ENCODE results near the gene TOLLIP.

The TOLLIP gene

DNA sequence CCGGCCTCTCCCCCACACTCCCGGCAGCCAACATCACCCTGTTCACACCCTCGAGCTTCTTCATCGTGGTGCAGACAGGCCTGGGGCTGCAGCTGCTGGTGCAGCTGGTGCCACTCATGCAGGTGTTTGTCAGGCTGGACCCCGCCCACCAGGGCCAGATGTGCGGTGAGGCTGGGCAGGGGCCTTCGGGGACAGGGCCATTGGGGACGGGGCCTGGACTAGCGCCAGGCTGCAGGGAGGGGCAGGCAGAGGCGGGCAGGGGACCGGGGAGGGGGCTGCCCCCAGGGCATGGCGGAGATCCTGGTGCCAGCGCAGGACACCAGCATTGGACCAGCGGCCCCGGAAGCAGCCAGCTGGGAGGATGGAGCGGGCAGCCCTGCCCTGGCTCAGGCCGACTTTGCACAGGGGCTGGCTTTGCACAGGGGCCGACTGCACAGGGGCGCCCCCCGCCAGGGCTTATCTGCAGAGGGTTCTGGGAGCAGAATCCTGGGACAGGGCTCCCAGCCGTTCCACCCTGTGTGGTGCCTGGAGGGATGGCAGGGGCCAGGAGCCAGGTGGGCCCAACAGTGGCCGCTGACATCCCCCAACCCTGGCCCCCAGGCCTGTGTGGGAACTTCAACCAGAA lies 77.9 kb downstream of the TOLLIP start:
- no peak for DNase-seq (ENCODE audit: low read depth)

GRCh38 chr11:1230456-1231395 lies 78.7 kb downstream of the TOLLIP start:
- no peak for DNase-seq (ENCODE audit: low read depth)

DNA sequence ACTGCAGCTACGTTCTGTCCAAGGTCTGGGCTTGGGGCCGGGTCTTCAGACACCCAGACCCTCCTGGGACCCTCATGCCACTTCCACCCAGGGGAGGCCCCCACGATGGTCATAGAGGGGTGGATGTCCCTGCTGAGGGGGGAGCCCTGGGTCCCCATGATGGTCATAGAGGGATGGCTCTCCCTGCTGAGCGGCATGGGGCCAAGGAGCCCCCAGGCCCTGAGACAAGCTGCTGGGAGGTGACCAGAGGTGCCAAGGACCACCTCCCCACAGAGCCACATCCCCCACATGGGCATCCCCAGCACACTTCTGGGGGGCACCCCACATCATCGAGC lies 79.3 kb downstream of the TOLLIP start:
- DNase-seq (ENCODE audit: low read depth): no peak

DNA sequence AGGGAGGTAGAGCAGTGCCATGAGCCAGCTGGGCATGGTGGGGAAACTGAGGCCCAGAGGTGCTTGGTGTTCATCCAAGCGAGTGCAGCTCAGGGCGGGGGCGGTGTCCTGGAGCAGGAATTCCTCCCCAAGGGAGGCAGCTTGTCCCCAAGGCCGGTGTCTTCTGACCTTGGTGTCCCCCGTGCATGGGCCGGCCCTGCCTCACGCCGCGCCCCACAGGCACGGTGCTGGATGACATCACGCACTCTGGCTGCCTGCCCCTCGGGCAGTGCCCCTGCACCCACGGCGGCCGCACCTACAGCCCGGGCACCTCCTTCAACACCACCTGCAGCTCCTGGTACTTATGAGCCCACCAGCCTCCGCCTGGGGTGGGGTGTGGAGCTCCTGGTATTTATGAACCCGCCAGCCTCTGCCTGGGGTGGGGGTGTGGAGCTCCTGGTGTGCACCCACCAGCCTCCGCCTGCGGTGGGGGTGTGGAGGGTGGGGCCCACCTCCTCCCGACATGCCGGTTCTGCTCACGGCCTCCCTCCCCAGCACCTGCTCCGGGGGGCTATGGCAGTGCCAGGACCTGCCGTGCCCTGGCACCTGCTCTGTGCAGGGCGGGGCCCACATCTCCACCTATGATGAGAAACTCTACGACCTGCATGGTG lies 79.8 kb downstream of the TOLLIP start:
- DNase-seq (ENCODE audit: low read depth): no peak

- DNase-seq (ENCODE audit: low read depth): no peak
Observed at GRCh38 chr11:1228921-1229451, 80.4 kb downstream of the TOLLIP start.

DNA sequence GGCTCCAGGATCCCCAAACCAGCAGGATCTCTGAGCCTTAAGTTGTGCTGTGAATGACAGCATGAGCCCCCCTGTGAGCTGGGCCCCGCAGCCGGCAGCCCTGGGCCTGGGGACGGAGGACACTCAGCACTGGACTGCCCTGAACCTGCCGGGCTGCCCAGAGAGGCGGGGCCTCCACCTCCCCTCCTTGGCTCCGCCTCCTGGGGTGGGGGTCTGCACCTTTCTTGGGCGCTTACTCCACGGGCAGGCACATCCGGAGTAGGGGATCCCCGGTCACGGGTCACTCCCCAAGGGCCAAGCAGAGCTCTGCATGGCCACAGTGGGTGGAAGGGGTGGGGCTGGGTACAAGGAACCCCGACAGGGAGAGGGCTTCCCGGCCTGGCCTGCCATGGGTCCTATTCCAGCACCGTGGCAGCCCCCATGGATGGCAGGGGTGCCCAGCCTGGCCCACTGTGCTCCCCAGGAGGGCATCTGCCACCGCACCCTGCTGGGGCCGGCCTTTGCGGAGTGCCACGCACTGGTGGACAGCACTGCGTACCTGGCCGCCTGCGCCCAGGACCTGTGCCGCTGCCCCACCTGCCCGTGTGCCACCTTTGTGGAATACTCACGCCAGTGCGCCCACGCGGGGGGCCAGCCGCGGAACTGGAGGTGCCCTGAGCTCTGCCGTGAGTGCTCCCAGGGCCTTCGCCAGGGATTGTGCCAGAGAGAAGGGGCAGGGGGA lies 81.2 kb downstream of the TOLLIP start:
- DNase-seq (ENCODE audit: low read depth): no peak

GRCh38 chr11:1227551-1228100 lies 81.8 kb downstream of the TOLLIP start:
- no peak for DNase-seq (ENCODE audit: low read depth)

DNA sequence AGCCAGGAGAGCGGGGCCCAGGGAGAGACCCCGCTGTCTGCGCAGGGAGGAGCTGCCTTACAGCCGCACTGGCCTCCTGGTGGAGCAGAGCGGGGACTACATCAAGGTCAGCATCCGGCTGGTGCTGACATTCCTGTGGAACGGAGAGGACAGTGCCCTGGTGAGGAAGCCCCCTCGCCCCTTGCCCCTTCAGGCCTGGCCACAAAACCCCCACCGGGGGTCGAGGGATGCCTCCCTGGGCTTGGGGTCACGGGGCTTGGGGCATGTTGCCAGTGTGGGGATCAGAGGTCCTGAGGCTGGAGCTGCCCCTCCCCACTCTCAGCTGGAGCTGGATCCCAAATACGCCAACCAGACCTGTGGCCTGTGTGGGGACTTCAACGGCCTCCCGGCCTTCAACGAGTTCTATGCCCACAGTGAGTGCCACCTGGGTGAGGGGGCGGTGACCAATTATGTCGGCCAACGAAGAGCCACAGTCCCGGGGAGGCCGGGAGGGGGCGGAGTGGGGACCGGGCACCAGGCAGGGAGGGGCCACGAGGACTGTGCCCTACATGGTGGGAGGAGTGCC lies 82.4 kb downstream of the TOLLIP start:
- peak; percentile 18 for DNase-seq (ENCODE audit: low read depth)

- DNase-seq (ENCODE audit: low read depth): no peak
Observed at GRCh38 chr11:1226226-1226985, 83.0 kb downstream of the TOLLIP start.

DNA sequence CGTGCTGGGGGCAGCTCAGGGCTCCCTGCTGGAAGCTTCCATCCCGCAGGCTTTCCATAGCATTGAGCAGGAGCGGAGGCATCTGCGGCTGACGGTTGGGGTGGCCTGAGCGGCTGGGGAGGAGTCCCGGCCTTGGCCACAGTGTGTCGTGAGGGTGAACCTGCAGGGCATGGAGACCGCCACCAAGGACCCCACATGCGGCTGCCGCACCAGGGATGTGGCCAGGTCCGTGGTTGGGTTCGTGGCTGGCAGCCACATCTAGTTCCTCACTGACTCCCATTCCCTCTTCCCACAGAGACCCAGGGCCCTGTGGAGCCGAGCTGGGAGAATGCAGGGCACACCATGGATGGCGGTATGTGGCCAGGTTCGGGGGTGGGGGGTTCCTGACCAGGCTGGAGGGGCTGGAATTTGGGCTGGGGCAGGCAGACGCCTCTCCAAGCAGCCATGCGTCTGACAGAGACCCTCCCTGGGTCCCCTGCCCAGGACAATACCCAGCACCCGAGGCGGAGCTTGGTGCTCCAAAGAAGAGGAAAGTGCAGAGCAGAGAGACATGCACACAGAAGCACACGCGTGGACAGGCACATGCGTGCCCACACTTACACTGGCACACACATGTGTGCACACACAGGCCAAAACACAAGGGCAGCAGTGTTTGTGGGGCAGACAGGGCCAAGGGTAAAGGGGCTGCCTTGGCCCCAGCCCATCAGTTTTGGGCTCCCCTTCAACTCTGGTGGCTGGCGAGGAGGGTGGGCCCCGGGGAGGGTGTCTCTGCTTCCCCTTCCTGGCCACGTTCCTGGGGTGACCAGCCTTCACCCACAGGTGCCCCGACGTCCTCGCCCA lies 83.8 kb downstream of the TOLLIP start:
- DNase-seq (ENCODE audit: low read depth): no peak

- DNase-seq (ENCODE audit: low read depth): no peak
Observed at GRCh38 chr11:1224491-1225385, 84.7 kb downstream of the TOLLIP start.

Measured in ELR (cell line).